HEK293 (cell line): Measurements from ENCODE around the gene ACVR2B.

ENCODE experiments used
- BCL11A ChIP-seq: fragments of 450-650 bp; formaldehyde crosslinking; IDR thresholded peaks from 2 replicates; pipeline ENCODE4 v1.5.1; 2016; ENCODE audit warnings: low read depth, missing biosample characterization, missing genetic modification characterization
- REST ChIP-seq: fragments of 450-650 bp; formaldehyde crosslinking; IDR thresholded peaks from 2 replicates; pipeline ENCODE4 v1.5.1; 2016; ENCODE audit warnings: missing biosample characterization, missing genetic modification characterization
- ZFHX2 ChIP-seq: fragments of 450-650 bp; formaldehyde crosslinking; conservative IDR thresholded peaks from 2 replicates; pipeline ENCODE4 v1.5.1; 2016; ENCODE audit warnings: missing biosample characterization, missing genetic modification characterization
- ZNF274 ChIP-seq, 2 experiments: fragments of 200-500 bp in 1 of 2; fragments of 450-650 bp in 1 of 2; sonication (Bioruptor generic) in 1 of 2; formaldehyde crosslinking in 1 of 2; IDR thresholded peaks; 2 replicates each; pipeline versions ENCODE4 v1.5.1 to v1.6.1; 2014 to 2016; ENCODE audit warnings: borderline replicate concordance in 1 of 2, inconsistent platforms in 1 of 2, low read length in 1 of 2, missing biosample characterization in 1 of 2, missing genetic modification characterization in 1 of 2
- ZNF311 ChIP-seq: fragments of 450-650 bp; formaldehyde crosslinking; IDR thresholded peaks from 2 replicates; pipeline ENCODE4 v1.5.1; 2017; ENCODE audit warnings: missing biosample characterization, missing genetic modification characterization, borderline replicate concordance
- ZNF362 ChIP-seq: fragments of 450-650 bp; formaldehyde crosslinking; IDR thresholded peaks from 2 replicates; pipeline ENCODE4 v1.5.1; 2016; ENCODE audit warnings: missing biosample characterization, missing genetic modification characterization
- TF ChIP-seq, protein P1 (sequence below): fragments of 450-650 bp; formaldehyde crosslinking; IDR thresholded peaks from 2 replicates; pipeline ENCODE4 v1.5.1; 2016; ENCODE audit warnings: missing biosample characterization, missing genetic modification characterization

- no peak for TF ChIP-seq REST (tag by site-specific recombination)
- TF ChIP-seq BCL11A (tag by site-specific recombination): no peak
- no peak for TF ChIP-seq ZFHX2 (tag by site-specific recombination)
- TF ChIP-seq, protein P1, sequence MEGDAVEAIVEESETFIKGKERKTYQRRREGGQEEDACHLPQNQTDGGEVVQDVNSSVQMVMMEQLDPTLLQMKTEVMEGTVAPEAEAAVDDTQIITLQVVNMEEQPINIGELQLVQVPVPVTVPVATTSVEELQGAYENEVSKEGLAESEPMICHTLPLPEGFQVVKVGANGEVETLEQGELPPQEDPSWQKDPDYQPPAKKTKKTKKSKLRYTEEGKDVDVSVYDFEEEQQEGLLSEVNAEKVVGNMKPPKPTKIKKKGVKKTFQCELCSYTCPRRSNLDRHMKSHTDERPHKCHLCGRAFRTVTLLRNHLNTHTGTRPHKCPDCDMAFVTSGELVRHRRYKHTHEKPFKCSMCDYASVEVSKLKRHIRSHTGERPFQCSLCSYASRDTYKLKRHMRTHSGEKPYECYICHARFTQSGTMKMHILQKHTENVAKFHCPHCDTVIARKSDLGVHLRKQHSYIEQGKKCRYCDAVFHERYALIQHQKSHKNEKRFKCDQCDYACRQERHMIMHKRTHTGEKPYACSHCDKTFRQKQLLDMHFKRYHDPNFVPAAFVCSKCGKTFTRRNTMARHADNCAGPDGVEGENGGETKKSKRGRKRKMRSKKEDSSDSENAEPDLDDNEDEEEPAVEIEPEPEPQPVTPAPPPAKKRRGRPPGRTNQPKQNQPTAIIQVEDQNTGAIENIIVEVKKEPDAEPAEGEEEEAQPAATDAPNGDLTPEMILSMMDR (tag by site-specific recombination): no peak
- TF ChIP-seq ZNF311 (tag by site-specific recombination): no peak
- no peak for TF ChIP-seq ZNF274 (IDR thresholded peaks at IDR 0.05; ENCODE audit: low read length)
- no peak for TF ChIP-seq ZNF274 (tag by site-specific recombination; IDR thresholded peaks at IDR 0.05; ENCODE audit: borderline replicate concordance)
- no peak for TF ChIP-seq ZNF362 (tag by site-specific recombination)
Observed at GRCh38 chr3:38465588-38466154, 12.0 kb downstream of the ACVR2B start.
